Naive thymus-derived CD4-positive, alpha-beta T cell (primary cell): ENCODE measurements around the gene VPS37D. TPM values are rescaled to one million over a fixed set of nuclear protein-coding genes. Genes with fewer than 3 reads are reported as not detected.
A peak's percentile ranks its signal among the peaks of the same experiment; 100 is the strongest.

ENCODE experiments used
- ATAC-seq: fragments of 150-1000 bp; cut with Tn5 transposase; 2 replicates; pipeline ENCODE4 v1.10.0; 2021; ENCODE audit warnings: mild to moderate bottlenecking, moderate library complexity
- CTCF ChIA-PET: fragments of 350-600 bp; sonication (Branson Sonifier 250); formaldehyde crosslinking; loops from one replicate; lab custom pipeline; 2021; ENCODE audit warnings: antibody characterized with exemption; lab: Charles Lee
- POLR2A ChIA-PET: fragments of 350-600 bp; sonication (Branson Sonifier 250); formaldehyde crosslinking; loops from one replicate; lab custom pipeline; 2021; ENCODE audit warnings: antibody characterized with exemption, inconsistent platforms; lab: Charles Lee
- DNase-seq, 9 donors: peaks; one replicate each; pipeline versions ENCODE4 v3.0.0 to v3.0.0-alpha.2; 2020 to 2022; ENCODE audit warnings: mixed read lengths in 1 of 9
- H3K27ac ChIP-seq: one replicate; pipeline ENCODE4 v1.7.0; 2013; ENCODE audit warnings: mild to moderate bottlenecking, low read depth, low read length, moderate library complexity
- H3K27me3 ChIP-seq, 2 donors: one replicate each; pipeline ENCODE4 v1.7.0; 2013; ENCODE audit warnings: low read length in 2 of 2, mild to moderate bottlenecking in 2 of 2, moderate library complexity in 2 of 2; ENCODE audit not compliant: control insufficient read depth in 2 of 2, insufficient read depth in 2 of 2
- H3K36me3 ChIP-seq, 3 experiments: 1 replicate in 2 of 3; 2 replicates in 1 of 3; pipeline ENCODE4 v1.7.0; 2013; ENCODE audit warnings: low read length in 3 of 3, mild to moderate bottlenecking in 3 of 3, moderate library complexity in 1 of 3; ENCODE audit not compliant: insufficient read depth in 3 of 3, control insufficient read depth in 2 of 3
- H3K4me1 ChIP-seq, 2 donors: one replicate each; pipeline ENCODE4 v1.7.0; 2013; ENCODE audit warnings: low read length in 2 of 2, mild to moderate bottlenecking in 2 of 2, moderate library complexity in 1 of 2; ENCODE audit not compliant: control insufficient read depth in 2 of 2, insufficient read depth in 2 of 2
- H3K4me3 ChIP-seq: 2 replicates; pipeline ENCODE4 v1.7.0; 2013; ENCODE audit warnings: mild to moderate bottlenecking, low read length
- H3K9me3 ChIP-seq, 3 experiments: 1 replicate in 2 of 3; 2 replicates in 1 of 3; pipeline ENCODE4 v1.7.0; 2013; ENCODE audit warnings: low read length in 3 of 3; ENCODE audit not compliant: control insufficient read depth in 2 of 3
- H3K27ac Mint-ChIP-seq, 9 donors: one replicate each; pipeline ENCODE4 v1.8.0; 2020 to 2022; ENCODE audit warnings: mixed read lengths in 9 of 9, mild to moderate bottlenecking in 8 of 9, moderate library complexity in 5 of 9, inconsistent platforms in 2 of 9
- H3K27me3 Mint-ChIP-seq, 5 donors: one replicate each; pipeline ENCODE4 v1.8.0; 2021 to 2022; ENCODE audit warnings: mixed read lengths in 5 of 5, mild to moderate bottlenecking in 1 of 5
- H3K36me3 Mint-ChIP-seq, 5 donors: one replicate each; pipeline ENCODE4 v1.8.0; 2020 to 2022; ENCODE audit warnings: mixed read lengths in 5 of 5, mild to moderate bottlenecking in 3 of 5, inconsistent platforms in 1 of 5
- H3K4me1 Mint-ChIP-seq, 7 donors: one replicate each; pipeline ENCODE4 v1.8.0; 2020 to 2022; ENCODE audit warnings: mixed read lengths in 7 of 7, mild to moderate bottlenecking in 3 of 7, inconsistent platforms in 1 of 7
- H3K4me3 Mint-ChIP-seq, 10 donors: one replicate each; pipeline ENCODE4 v1.8.0; 2020 to 2022; ENCODE audit warnings: mild to moderate bottlenecking in 10 of 10, mixed read lengths in 10 of 10, moderate library complexity in 6 of 10, inconsistent platforms in 2 of 10
- H3K9me3 Mint-ChIP-seq, 11 donors: one replicate each; pipeline ENCODE4 v1.8.0; 2020 to 2022; ENCODE audit warnings: mixed read lengths in 11 of 11, mild to moderate bottlenecking in 4 of 11, inconsistent platforms in 1 of 11, moderate library complexity in 1 of 11
- intact Hi-C, 2 donors: fragments of 100-400 bp; cut with micrococcal nuclease; formaldehyde crosslinking; loops; one replicate each; pipeline ENCODE4 v1.15.1; 2023
- polyA plus RNA-seq, 2 donors: library from polyadenylated mRNA; unstranded; fragments of 300-500 nt; fragmentation: Illumina TruSeq; gene quantifications; one replicate each; pipeline ENCODE4 v1.2.3, GENCODE V29; 2021
- total RNA-seq, 6 experiments: library from RNA in 5 of 6; stranded (reverse) in 5 of 6; gene quantifications; 1 replicate in 5 of 6; 2 replicates in 1 of 6; pipeline ENCODE4 v1.2.3 and lab custom pipeline; 2021 to 2026

Gene VPS37D
- total and polyA plus RNA-seq, 7 experiments from 2014 or later, result 0.22 to 0.85 (median 0.44) TPM; not detected in 4

DNA sequence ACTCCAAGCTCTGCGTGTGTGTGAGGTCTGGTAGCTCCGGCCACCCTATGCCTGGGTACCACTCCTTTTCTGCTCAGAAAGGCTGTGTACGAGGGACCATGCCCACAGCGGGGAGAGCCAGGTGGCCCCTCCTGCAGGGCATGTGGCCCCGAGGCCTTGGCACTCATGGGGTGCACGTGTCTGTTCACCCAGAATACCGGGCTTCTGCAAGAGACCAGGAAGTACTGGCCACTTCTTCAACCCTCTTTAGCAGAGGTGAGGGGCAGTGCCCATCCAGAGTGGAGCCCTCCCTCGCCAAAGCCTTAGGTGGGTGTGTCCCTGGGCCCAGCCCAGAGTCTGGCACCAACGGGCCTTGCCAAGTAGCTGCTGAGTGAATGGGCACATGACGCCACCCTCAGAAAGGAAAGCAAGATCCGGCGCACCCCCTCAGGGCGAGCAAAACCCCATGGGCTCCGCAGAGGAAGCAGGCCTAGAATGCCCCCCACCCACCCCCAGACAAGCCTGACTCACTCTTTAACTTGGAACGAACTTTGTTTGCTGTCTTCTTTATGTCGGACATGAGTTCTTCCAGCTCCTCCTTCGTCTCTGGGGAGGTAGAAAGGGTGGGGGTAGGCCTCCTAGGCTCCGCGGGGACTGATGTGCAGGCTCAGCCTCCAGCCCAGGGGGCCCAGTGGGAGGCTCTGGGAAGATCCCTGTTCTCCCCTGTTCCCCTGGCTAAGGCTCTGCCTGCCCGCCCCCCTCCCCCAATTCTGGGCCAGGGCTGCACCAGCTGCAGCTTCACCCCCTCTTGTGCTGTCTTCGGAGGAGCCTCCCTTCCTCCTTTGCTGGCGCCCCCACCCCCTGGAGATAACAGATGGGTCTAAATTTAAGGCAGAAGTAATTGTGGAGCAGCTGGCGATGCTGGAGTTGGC, 37.3 kb downstream of the VPS37D start:
- peak overlapping the region in 3 of 10 donors; percentile 33 to 49 (median 47) for H3K4me3 Mint-ChIP-seq
- no peak for ATAC-seq
- ChIA-PET POLR2A (no interaction called here), CTCF (interaction anchor here (0.6 to 1.1 kb wide), 2 partner anchors 12 to 19 kb away, joined by 3 read pairs; no protein-coding TSS in a partner anchor)
- H3K27me3 Mint-ChIP-seq, result no peaks in the 10 kb centered on the region
- no peaks in the 10 kb centered on the region for H3K9me3 Mint-ChIP-seq
- Histone ChIP-seq H3K4me1 (no peaks in the 10 kb centered on the region), H3K9me3 (no peaks in the 10 kb centered on the region), H3K27ac (no peak overlapping the region), H3K27me3 (no peaks in the 10 kb centered on the region), H3K36me3 (no peaks in the 10 kb centered on the region), H3K4me3 (no peak overlapping the region)
- peaks cover 0 to 4% (median 0%) of the 10 kb centered on the region in 5 donors for H3K36me3 Mint-ChIP-seq
- intact Hi-C loops, result loop anchor here (1.0 kb wide), 3 partner anchors 13 to 22 kb away; partner anchors contain the start of genes BUD23 (in 1 of the 2), DNAJC30 (in 1 of the 2) and STX1A (in 1 of the 2)
- peaks cover 4 to 14% (median 8%) of the 10 kb centered on the region in 7 donors for H3K4me1 Mint-ChIP-seq
- DNase-seq, result no peak
- H3K27ac Mint-ChIP-seq, result no peak overlapping the region

DNA sequence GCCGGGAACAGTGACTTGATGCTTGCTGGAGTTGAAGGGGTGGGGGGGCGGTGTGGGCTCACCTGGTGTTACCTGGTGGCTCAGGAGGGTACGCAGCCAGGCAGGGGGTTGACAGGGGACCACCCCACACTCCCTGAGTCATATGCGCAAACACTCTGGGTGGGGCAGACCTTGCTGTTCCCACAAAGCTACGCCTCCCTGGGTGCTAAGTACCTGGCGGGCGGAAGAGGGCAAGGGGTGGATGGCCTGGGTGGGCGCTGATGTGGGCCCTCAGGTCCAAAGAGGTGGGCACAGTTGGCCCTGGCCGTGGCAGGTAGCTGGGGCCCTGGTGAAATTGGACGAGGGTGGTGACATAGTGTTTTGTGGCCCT, 37.9 kb downstream of the VPS37D start:
- Mint-ChIP-seq H3K4me3 (no peak overlapping the region), H3K27me3 (no peaks in the 10 kb centered on the region), H3K36me3 (peaks cover 0 to 4% (median 0%) of the 10 kb centered on the region in 5 donors), H3K4me1 (peaks cover 4 to 14% (median 8%) of the 10 kb centered on the region in 7 donors), H3K9me3 (no peaks in the 10 kb centered on the region), H3K27ac (no peak overlapping the region)
- DNase-seq (no peak), ATAC-seq (no peak)
- Histone ChIP-seq H3K27me3 (no peaks in the 10 kb centered on the region), H3K9me3 (no peaks in the 10 kb centered on the region), H3K4me3 (no peak overlapping the region), H3K27ac (no peak overlapping the region), H3K4me1 (no peaks in the 10 kb centered on the region), H3K36me3 (no peaks in the 10 kb centered on the region)
- intact Hi-C loops, result no loop called here
- ChIA-PET CTCF (interaction anchor here (0.6 to 0.7 kb wide), 2 partner anchors 19 to 99 kb away, joined by 3 to 4 read pairs; no protein-coding TSS in a partner anchor), POLR2A (interaction anchor here (0.5 to 0.6 kb wide), 2 partner anchors 19 to 1113 kb away, joined by 3 read pairs; no protein-coding TSS in a partner anchor)

DNA sequence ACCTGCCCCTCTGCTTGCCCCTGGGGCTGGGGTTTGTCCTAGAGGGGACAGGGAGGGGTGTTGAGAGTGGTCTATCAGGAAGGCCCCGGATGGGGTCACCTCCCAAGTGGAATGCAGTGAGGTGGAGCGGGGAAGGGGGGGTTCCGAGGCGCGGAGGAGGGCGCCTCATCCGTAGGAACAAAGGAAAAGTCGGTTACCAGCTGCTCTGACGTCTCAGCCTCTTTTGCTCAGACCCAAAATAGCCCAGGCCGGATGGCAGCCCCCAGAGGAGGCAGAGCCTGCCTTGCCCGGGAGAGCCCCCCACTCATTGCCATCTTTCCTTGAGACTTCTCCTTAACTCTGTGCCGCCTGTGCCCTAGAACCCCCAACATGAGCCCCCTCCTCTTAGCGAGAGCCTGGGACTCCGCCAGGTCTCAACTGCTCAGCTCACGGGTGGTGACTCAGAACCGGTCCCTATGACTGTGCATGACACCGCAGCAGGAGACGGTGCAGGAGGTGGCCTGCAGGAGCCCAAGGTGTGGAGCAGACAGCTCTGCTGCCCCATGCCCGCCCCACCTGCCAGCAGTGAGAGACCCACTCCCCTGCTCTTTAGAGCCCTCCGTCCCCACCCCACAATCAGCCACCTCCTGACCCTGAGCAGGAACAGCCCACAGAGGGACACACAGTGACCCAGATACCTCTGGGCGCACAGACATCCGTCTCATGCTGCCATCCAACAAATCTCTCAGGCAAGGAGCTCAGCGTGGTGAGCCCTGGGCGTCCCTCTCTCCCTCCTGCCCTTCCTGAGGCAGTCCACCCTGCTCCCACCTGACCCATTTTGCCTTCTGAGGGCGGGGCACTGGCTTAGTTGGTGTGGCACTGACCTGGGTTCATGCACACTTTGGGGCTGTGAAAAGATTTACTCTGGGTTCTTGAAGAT, 38.8 kb downstream of the VPS37D start:
- ATAC-seq (peak; percentile 33), DNase-seq (no peak)
- Mint-ChIP-seq H3K27me3 (no peaks in the 10 kb centered on the region), H3K27ac (peak overlapping the region in 2 of 9 donors; percentile 14 to 55), H3K4me3 (peak overlapping the region in 3 of 10 donors; percentile 33 to 50 (median 38)), H3K9me3 (no peaks in the 10 kb centered on the region), H3K36me3 (peaks cover 0 to 4% (median 0%) of the 10 kb centered on the region in 5 donors), H3K4me1 (peaks cover 4 to 14% (median 8%) of the 10 kb centered on the region in 7 donors)
- Histone ChIP-seq H3K4me1 (no peaks in the 10 kb centered on the region), H3K27me3 (no peaks in the 10 kb centered on the region), H3K36me3 (no peaks in the 10 kb centered on the region), H3K4me3 (no peak overlapping the region), H3K27ac (no peak overlapping the region), H3K9me3 (no peaks in the 10 kb centered on the region)
- ChIA-PET POLR2A (interaction anchor here (0.5 to 0.9 kb wide), 3 partner anchors 14 to 1113 kb away, joined by 3 read pairs; no protein-coding TSS in a partner anchor), CTCF (interaction anchor here (0.7 kb wide), 1 partner anchor 100 kb away, joined by 4 read pairs; no protein-coding TSS in a partner anchor)
- intact Hi-C loops, result loop anchor here in 1 of 2 donors (2.0 kb wide), 1 partner anchor 18 kb away; no protein-coding TSS in a partner anchor

DNA sequence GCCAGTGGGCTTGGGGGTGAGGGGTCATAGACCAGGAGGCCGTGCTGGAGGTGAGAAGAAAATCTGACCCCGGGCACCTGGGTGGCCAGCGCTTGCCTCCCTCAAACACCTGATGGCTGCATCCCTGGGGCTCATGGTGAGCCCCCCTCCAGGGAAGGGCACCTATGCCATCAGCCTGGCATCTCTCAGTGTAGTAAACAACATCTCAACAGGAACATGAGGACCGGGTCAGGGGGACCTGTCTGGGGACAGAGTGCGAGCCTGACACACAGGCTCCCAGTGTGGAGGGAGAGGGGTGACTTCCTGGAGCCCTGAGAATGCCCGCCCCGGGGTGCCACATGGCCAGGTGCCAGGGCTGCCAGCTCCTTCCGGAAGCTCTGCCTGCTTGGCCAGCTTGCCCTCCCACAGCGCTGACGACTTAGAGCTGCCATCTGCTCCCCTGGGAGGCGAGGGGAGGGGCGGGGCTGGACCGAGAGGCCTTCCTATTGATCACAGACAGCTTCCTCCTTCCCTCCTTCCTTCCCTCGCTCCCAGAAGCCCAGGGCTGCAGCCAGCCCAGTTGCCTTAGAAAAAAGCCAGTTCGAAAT, 39.5 kb downstream of the VPS37D start:
- CTCF ChIA-PET, result interaction anchor here (0.6 kb wide), 1 partner anchor 13 kb away, joined by 3 read pairs; the partner anchor contains the start of gene STX1A
- Mint-ChIP-seq H3K36me3 (peaks cover 0 to 1% (median 0%) of the 10 kb centered on the region in 5 donors), H3K4me3 (peak overlapping the region in 4 of 10 donors; percentile 33 to 50 (median 40)), H3K9me3 (no peaks in the 10 kb centered on the region), H3K27ac (peak overlapping the region in 2 of 9 donors; percentile 14 to 55), H3K27me3 (no peaks in the 10 kb centered on the region), H3K4me1 (peaks cover 4 to 14% (median 8%) of the 10 kb centered on the region in 7 donors)
- no peaks in the 10 kb centered on the region for H3K36me3 ChIP-seq
- H3K4me1 ChIP-seq, result no peaks in the 10 kb centered on the region
- peak; percentile 48 for ATAC-seq
- DNase-seq, result peak in 5 of 9 donors; percentile 28 to 44 (median 36)
- POLR2A ChIA-PET, result interaction anchor here (0.9 kb wide), 1 partner anchor 15 kb away, joined by 3 read pairs; no protein-coding TSS in a partner anchor
- H3K27ac ChIP-seq, result no peak overlapping the region
- no peaks in the 10 kb centered on the region for H3K9me3 ChIP-seq
- no peak overlapping the region for H3K4me3 ChIP-seq
- no peaks in the 10 kb centered on the region for H3K27me3 ChIP-seq
- intact Hi-C loops, result loop anchor here in 1 of 2 donors (2.0 kb wide), 1 partner anchor 18 kb away; no protein-coding TSS in a partner anchor

DNA sequence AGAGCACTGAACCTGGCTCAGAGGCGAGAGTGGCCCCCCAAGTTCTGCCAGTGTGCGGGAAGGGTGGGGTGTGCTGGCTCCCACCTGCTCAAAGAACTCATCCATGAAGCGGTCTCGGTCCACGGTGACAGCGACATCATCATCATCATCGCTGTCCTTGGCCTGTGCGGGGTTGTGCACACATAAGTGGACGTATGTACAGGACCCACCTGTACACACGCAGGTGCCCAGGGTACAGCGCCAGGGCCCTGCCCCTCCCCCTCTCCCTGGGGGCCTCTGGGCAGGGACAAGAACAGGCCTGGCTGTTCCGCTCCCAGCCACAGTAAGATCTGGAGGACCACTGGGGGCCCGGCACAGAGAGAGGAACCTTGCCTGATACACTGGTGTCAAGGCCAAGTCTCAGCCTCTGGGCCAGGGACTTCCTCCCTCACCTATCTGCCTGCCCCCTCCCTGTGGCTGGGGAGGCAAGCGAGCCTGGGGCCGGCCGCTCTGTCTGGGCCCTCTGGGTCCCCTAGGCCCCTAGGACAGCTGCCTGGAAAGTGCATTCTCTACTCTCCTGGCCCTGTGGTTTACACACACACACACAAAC, 41.4 kb downstream of the VPS37D start:
- intact Hi-C loops, result no loop called here
- H3K4me3 Mint-ChIP-seq, result no peak overlapping the region
- Histone ChIP-seq H3K27me3 (no peaks in the 10 kb centered on the region), H3K4me3 (no peak overlapping the region), H3K36me3 (no peaks in the 10 kb centered on the region), H3K27ac (no peak overlapping the region), H3K9me3 (no peaks in the 10 kb centered on the region), H3K4me1 (no peaks in the 10 kb centered on the region)
- H3K27ac Mint-ChIP-seq, result no peak overlapping the region
- no peaks in the 10 kb centered on the region for H3K27me3 Mint-ChIP-seq
- CTCF ChIA-PET, result no interaction called here
- no peak for DNase-seq
- H3K4me1 Mint-ChIP-seq, result peaks cover 5 to 13% (median 10%) of the 10 kb centered on the region in 7 donors
- no peaks in the 10 kb centered on the region for H3K9me3 Mint-ChIP-seq
- no peak for ATAC-seq
- POLR2A ChIA-PET, result interaction anchor here (0.6 kb wide), 1 partner anchor 190 kb away, joined by 3 read pairs; no protein-coding TSS in a partner anchor
- no peaks in the 10 kb centered on the region for H3K36me3 Mint-ChIP-seq
